GM12878 (cell line): ENCODE data around the gene ACD. TPM values are rescaled to one million over a fixed set of nuclear protein-coding genes. Genes with fewer than 3 reads are reported as not detected.

Source experiments
- ATAC-seq: fragments of 200-7000 bp; cut with Tn5 transposase; 3 replicates; pipeline ENCODE4 v1.9.1; 2020; ENCODE audit warnings: mild to moderate bottlenecking, moderate library complexity
- BruUV-seq: library from RNA; stranded (reverse); fragments of 400-500 nt; replicated peaks from 2 replicates; lab custom pipeline; 2021; lab: Mats Ljungman, UMichigan
- CTCF ChIA-PET: fragments of 300-600 bp; sonication (Branson Sonifier 250); formaldehyde crosslinking; extraction: SDS; loops from one replicate; lab custom pipeline; 2021; ENCODE audit warnings: inconsistent platforms; lab: Yijun Ruan, JAX
- POLR2A ChIA-PET: fragments of 350-600 bp; formaldehyde crosslinking; extraction: SDS; loops from one replicate; lab custom pipeline; 2021; ENCODE audit warnings: inconsistent platforms; lab: Charles Lee
- RAD21 ChIA-PET: fragments of 300-600 bp; sonication (Branson Sonifier 250); formaldehyde crosslinking; loops from one replicate; lab custom pipeline; 2023; ENCODE audit warnings: antibody characterized with exemption; ENCODE audit not compliant: unreplicated experiment; lab: Charles Lee
- SMC1A ChIA-PET: fragments of 300-600 bp; sonication (Branson Sonifier 250); formaldehyde crosslinking; loops from one replicate; lab custom pipeline; 2023; ENCODE audit not compliant: unreplicated experiment, uncharacterized antibody; lab: Charles Lee
- DNase-seq: peaks from one replicate; pipeline ENCODE4 v3.0.0-alpha.2; 2011; ENCODE audit warnings: low read depth, low spot score
- FAIRE-seq: peaks from 3 replicates; lab custom pipeline; 2011; peaks lifted over from hg19 to GRCh38; lab: Jason Lieb, UNC
- H2AFZ ChIP-seq: 2 replicates; pipeline ENCODE4 v1.6.0; 2011; ENCODE audit warnings: low read depth, low read length, control low read depth; ENCODE audit not compliant: control insufficient read depth
- H3K27ac ChIP-seq: 2 replicates; pipeline ENCODE4 v1.5.1; 2011; ENCODE audit warnings: control low read depth; ENCODE audit not compliant: control insufficient read depth, insufficient read depth
- H3K27me3 ChIP-seq, 2 experiments: replicated peaks in 1 of 2; 2 replicates each; pipeline versions ENCODE4 v1.6.0 to v1.6.1; 2011; ENCODE audit warnings: low read length in 1 of 2; ENCODE audit not compliant: control insufficient read depth in 2 of 2, insufficient read depth in 2 of 2
- H3K36me3 ChIP-seq, 2 experiments: 2 replicates each; pipeline ENCODE4 v1.5.1; 2011; ENCODE audit warnings: low read length in 1 of 2; ENCODE audit not compliant: control insufficient read depth in 2 of 2, insufficient read depth in 2 of 2
- H3K4me1 ChIP-seq: 2 replicates; pipeline ENCODE4 v1.6.1; 2011; ENCODE audit warnings: mild to moderate bottlenecking, low read length, moderate library complexity, mixed read lengths; ENCODE audit not compliant: control insufficient read depth, insufficient read depth
- H3K4me2 ChIP-seq: 2 replicates; pipeline ENCODE4 v1.6.0; 2011; ENCODE audit warnings: control low read depth; ENCODE audit not compliant: control insufficient read depth, insufficient read depth
- H3K4me3 ChIP-seq: fragments of 200-600 bp; sonication (generic); 2 replicates; pipeline ENCODE4 v1.5.1; 2016
- H3K79me2 ChIP-seq: 2 replicates; pipeline ENCODE4 v1.6.0; 2011; ENCODE audit warnings: low read length; ENCODE audit not compliant: control insufficient read depth, insufficient read depth
- H3K9ac ChIP-seq: 2 replicates; pipeline ENCODE4 v1.8.0; 2011; ENCODE audit warnings: low read length, control low read depth, mixed read lengths; ENCODE audit not compliant: control insufficient read depth, insufficient read depth
- H3K9me3 ChIP-seq: replicated peaks from 3 replicates; pipeline ENCODE4 v1.5.1; 2011; ENCODE audit warnings: mild to moderate bottlenecking, low read length; ENCODE audit not compliant: control insufficient read depth, insufficient read depth
- H4K20me1 ChIP-seq: 2 replicates; pipeline ENCODE4 v1.6.0; 2011; ENCODE audit not compliant: control insufficient read depth, insufficient read depth
- BCL11A ChIP-seq: IDR thresholded peaks from 2 replicates; pipeline ENCODE4 v1.6.1; 2011; ENCODE audit warnings: low read depth, low read length
- GATAD2B ChIP-seq: fragments of 450-650 bp; conservative IDR thresholded peaks from 2 replicates; pipeline ENCODE4 v1.6.1; 2017; ENCODE audit warnings: low read depth, mild to moderate bottlenecking, moderate library complexity
- KLF5 ChIP-seq: fragments of 450-650 bp; IDR thresholded peaks from 2 replicates; pipeline ENCODE4 v1.6.1; 2014; ENCODE audit warnings: mild to moderate bottlenecking; ENCODE audit not compliant: partially characterized antibody
- NFYA ChIP-seq: IDR thresholded peaks from 2 replicates; pipeline ENCODE4 v1.6.1; 2011; ENCODE audit warnings: low read depth, mild to moderate bottlenecking, low read length, improper control_type of control experiment, borderline replicate concordance
- NR2C2 ChIP-seq: IDR thresholded peaks from 2 replicates; pipeline ENCODE4 v1.6.1; 2011; ENCODE audit warnings: borderline replicate concordance, low read depth; ENCODE audit not compliant: control insufficient read depth, insufficient read length
- NRF1 ChIP-seq: conservative IDR thresholded peaks from 2 replicates; pipeline ENCODE4 v1.6.1; 2011; ENCODE audit warnings: mild to moderate bottlenecking, low read depth, low read length, improper control_type of control experiment
- SMARCA5 ChIP-seq: fragments of 450-650 bp; IDR thresholded peaks from 2 replicates; pipeline ENCODE4 v1.6.1; 2017; ENCODE audit warnings: mild to moderate bottlenecking
- SREBF2 ChIP-seq: IDR thresholded peaks from 2 replicates; pipeline ENCODE4 v1.6.1; 2012; ENCODE audit warnings: mild to moderate bottlenecking, low read length
- TAF1 ChIP-seq: IDR thresholded peaks from 2 replicates; pipeline ENCODE4 v1.6.1; 2011; ENCODE audit warnings: mild to moderate bottlenecking, low read depth, low read length, borderline replicate concordance
- ZNF24 ChIP-seq: fragments of 450-650 bp; IDR thresholded peaks from 2 replicates; pipeline ENCODE4 v1.6.1; 2017; ENCODE audit warnings: antibody characterized with exemption, mild to moderate bottlenecking
- WGBS: methylation state at CpG from one replicate; pipeline ENCODE4 v1.1.6; 2016; ENCODE audit warnings: low lambda C conversion rate; ENCODE audit not compliant: insufficient replicate concordance, insufficient coverage; ENCODE audit errors: missing lambda C conversion rate; 5-methylcytosine and 5-hydroxymethylcytosine counted together
- in situ Hi-C: fragments of 300-500 bp; cut with MboI; formaldehyde crosslinking; loops from 9 replicates; pipeline ENCODE4 v1.14.3; 2018; ENCODE audit warnings: mixed read lengths
- intact Hi-C: fragments of 100-400 bp; cut with micrococcal nuclease; formaldehyde crosslinking; loops from one replicate; pipeline ENCODE4 v1.14.2; 2022; ENCODE audit not compliant: unreplicated experiment
- polyA plus RNA-seq, 11 experiments: library from polyadenylated mRNA; depleted of rRNA in 4 of 11; unstranded in 6 of 11; stranded (reverse) in 5 of 11; fragments of >200 nt; fragmentation: Nextera tagmentation in 4 of 11; fragmentation: Illumina TruSeq in 1 of 11; extraction: Ambion mirVana in 4 of 11; extraction: Trizol in 1 of 11; gene quantifications; 1 replicate in 1 of 11; 2 replicates in 10 of 11; pipeline versions ENCODE4 v1.2.1 to v1.2.3, GENCODE V29; 2011 to 2016; ENCODE audit warnings: inconsistent platforms in 2 of 11, missing spikeins in 2 of 11, low read depth in 1 of 11
- total RNA-seq, 4 experiments: library from RNA; depleted of rRNA in 3 of 4; stranded (reverse); fragments of >200 nt in 3 of 4; fragmentation: Illumina TruSeq in 1 of 4; extraction: Trizol in 1 of 4; gene quantifications; 2 replicates each; pipeline versions ENCODE4 v1.2.1 to v1.2.3, GENCODE V29; 2013 to 2021
- TF ChIP-seq, protein P1 (sequence below): IDR thresholded peaks from 2 replicates; pipeline ENCODE4 v1.6.1; 2012; ENCODE audit warnings: low read depth, low read length, improper control_type of control experiment
- TF ChIP-seq, protein P2 (sequence below): IDR thresholded peaks from 2 replicates; pipeline ENCODE4 v1.6.1; 2012; ENCODE audit warnings: improper control_type of control experiment, low read depth, low read length; ENCODE audit not compliant: insufficient replicate concordance
- TF ChIP-seq, protein P3 (sequence below): fragments of 150-350 bp; IDR thresholded peaks from 2 replicates; pipeline ENCODE4 v1.6.1; 2014; ENCODE audit warnings: mild to moderate bottlenecking, low read depth, low read length
- TF ChIP-seq, protein P4 (sequence below): IDR thresholded peaks from 2 replicates; pipeline ENCODE4 v1.6.1; 2011; ENCODE audit warnings: low read depth, low read length, improper control_type of control experiment, borderline replicate concordance

Gene ACD
- total and polyA plus RNA-seq, 10 of the 15 experiments (the other 5 are each of a cell fraction or from before 2014, with no cell fraction given): 2.9 to 46.7 (median 23.9) TPM

DNA sequence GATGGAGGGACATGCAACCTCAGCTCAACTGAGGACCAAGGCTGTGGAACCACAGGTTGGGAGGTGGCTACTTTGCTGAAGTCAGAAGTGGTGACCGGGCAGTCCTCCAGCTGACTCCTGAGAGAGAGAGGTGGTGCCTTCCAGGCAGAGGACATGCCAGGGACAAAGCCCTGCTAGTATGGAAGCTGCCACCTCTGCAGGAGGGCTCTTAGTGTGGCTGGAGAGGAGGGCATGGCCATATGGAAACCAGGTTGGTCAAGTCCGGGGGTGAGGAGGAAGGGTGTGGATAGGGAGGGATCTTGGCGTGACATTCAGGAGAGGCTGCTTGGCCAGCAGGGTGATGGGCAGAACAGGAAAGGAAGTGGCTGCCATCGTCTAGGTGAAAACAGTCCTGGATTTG, 12.2 kb upstream of the ACD start:
- WGBS: 0% methylated on average over 4 of the region's 4 CpGs
- FAIRE-seq: no peak
- in situ Hi-C loops: no loop called here
- Histone ChIP-seq H3K4me3 (no peak overlapping the region), H3K9me3 (no peaks in the 10 kb centered on the region), H3K79me2 (no peaks in the 10 kb centered on the region), H3K27ac (no peak overlapping the region), H4K20me1 (no peaks in the 10 kb centered on the region), H2AFZ (no peak overlapping the region; the same call in 1 of the 2 replicates), H3K9ac (no peak overlapping the region), H3K4me2 (no peak overlapping the region), H3K27me3 (no peaks in the 10 kb centered on the region), H3K4me1 (peaks cover 31% of the 10 kb centered on the region), H3K36me3 (no peaks in the 10 kb centered on the region)
- ChIA-PET RAD21 (interaction anchor here (0.8 to 3.1 kb wide), 16 partner anchors 9 to 256 kb away, joined by 3 to 19 read pairs (median 4); partner anchors contain the start of genes EDC4, GFOD2, NUTF2 and RANBP10), SMC1A (interaction anchor here (0.6 to 2.2 kb wide), 12 partner anchors 22 to 257 kb away, joined by 3 to 8 read pairs (median 4); partner anchors contain the start of gene CTCF), CTCF (interaction anchor here (0.6 to 11.9 kb wide), 42 partner anchors 11 to 408 kb away, joined by 3 to 196 read pairs (median 4); partner anchors contain the start of genes ACD, ATP6V0D1, DDX28 and DUS2), POLR2A (interaction anchor here (0.9 kb wide), 1 partner anchor 14 kb away, joined by 3 read pairs; no protein-coding TSS in a partner anchor)
- no peak for ATAC-seq
- intact Hi-C loops: loop anchor here (1.0 to 5.0 kb wide), 4 partner anchors 45 to 256 kb away; partner anchors contain the start of genes GFOD2, RANBP10 and TSNAXIP1
- BruUV-seq: no TSS peak
- no peak for DNase-seq
- TF ChIP-seq KLF5: no peak
- no peak for TF ChIP-seq SREBF2
- no peak for TF ChIP-seq GATAD2B
- TF ChIP-seq, protein P1, sequence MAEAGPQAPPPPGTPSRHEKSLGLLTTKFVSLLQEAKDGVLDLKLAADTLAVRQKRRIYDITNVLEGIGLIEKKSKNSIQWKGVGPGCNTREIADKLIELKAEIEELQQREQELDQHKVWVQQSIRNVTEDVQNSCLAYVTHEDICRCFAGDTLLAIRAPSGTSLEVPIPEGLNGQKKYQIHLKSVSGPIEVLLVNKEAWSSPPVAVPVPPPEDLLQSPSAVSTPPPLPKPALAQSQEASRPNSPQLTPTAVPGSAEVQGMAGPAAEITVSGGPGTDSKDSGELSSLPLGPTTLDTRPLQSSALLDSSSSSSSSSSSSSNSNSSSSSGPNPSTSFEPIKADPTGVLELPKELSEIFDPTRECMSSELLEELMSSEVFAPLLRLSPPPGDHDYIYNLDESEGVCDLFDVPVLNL: no peak
- TF ChIP-seq NR2C2: no peak
- TF ChIP-seq NRF1: no peak
- TF ChIP-seq, protein P2, sequence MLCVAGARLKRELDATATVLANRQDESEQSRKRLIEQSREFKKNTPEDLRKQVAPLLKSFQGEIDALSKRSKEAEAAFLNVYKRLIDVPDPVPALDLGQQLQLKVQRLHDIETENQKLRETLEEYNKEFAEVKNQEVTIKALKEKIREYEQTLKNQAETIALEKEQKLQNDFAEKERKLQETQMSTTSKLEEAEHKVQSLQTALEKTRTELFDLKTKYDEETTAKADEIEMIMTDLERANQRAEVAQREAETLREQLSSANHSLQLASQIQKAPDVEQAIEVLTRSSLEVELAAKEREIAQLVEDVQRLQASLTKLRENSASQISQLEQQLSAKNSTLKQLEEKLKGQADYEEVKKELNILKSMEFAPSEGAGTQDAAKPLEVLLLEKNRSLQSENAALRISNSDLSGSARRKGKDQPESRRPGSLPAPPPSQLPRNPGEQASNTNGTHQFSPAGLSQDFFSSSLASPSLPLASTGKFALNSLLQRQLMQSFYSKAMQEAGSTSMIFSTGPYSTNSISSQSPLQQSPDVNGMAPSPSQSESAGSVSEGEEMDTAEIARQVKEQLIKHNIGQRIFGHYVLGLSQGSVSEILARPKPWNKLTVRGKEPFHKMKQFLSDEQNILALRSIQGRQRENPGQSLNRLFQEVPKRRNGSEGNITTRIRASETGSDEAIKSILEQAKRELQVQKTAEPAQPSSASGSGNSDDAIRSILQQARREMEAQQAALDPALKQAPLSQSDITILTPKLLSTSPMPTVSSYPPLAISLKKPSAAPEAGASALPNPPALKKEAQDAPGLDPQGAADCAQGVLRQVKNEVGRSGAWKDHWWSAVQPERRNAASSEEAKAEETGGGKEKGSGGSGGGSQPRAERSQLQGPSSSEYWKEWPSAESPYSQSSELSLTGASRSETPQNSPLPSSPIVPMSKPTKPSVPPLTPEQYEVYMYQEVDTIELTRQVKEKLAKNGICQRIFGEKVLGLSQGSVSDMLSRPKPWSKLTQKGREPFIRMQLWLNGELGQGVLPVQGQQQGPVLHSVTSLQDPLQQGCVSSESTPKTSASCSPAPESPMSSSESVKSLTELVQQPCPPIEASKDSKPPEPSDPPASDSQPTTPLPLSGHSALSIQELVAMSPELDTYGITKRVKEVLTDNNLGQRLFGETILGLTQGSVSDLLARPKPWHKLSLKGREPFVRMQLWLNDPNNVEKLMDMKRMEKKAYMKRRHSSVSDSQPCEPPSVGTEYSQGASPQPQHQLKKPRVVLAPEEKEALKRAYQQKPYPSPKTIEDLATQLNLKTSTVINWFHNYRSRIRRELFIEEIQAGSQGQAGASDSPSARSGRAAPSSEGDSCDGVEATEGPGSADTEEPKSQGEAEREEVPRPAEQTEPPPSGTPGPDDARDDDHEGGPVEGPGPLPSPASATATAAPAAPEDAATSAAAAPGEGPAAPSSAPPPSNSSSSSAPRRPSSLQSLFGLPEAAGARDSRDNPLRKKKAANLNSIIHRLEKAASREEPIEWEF: no peak
- TF ChIP-seq NFYA: no peak
- TF ChIP-seq, protein P3, sequence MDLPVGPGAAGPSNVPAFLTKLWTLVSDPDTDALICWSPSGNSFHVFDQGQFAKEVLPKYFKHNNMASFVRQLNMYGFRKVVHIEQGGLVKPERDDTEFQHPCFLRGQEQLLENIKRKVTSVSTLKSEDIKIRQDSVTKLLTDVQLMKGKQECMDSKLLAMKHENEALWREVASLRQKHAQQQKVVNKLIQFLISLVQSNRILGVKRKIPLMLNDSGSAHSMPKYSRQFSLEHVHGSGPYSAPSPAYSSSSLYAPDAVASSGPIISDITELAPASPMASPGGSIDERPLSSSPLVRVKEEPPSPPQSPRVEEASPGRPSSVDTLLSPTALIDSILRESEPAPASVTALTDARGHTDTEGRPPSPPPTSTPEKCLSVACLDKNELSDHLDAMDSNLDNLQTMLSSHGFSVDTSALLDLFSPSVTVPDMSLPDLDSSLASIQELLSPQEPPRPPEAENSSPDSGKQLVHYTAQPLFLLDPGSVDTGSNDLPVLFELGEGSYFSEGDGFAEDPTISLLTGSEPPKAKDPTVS: no peak
- no peak for TF ChIP-seq SMARCA5
- no peak for TF ChIP-seq TAF1
- no peak for TF ChIP-seq ZNF24
- TF ChIP-seq, protein P4, sequence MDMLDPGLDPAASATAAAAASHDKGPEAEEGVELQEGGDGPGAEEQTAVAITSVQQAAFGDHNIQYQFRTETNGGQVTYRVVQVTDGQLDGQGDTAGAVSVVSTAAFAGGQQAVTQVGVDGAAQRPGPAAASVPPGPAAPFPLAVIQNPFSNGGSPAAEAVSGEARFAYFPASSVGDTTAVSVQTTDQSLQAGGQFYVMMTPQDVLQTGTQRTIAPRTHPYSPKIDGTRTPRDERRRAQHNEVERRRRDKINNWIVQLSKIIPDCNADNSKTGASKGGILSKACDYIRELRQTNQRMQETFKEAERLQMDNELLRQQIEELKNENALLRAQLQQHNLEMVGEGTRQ: no peak
- no peak for TF ChIP-seq BCL11A
